ENCODE measurements around the gene C5orf15.
"Not testable (repeated sequence)": the region's sequence is repeated elsewhere in the genome, so short reads cannot be mapped to it uniquely, and the experiment has no call there.

C5orf15 gene

GRCh38 chr5:133959643-133960042 is 8.8 kb downstream of the C5orf15 start:
- no peak for DNase-seq

- no peak for DNase-seq
These were observed 10.8 kb downstream of the C5orf15 start for GRCh38 chr5:133957591-133957990.

GRCh38 chr5:133957080-133957479 is 11.3 kb downstream of the C5orf15 start:
- DNase-seq, result no peak

GRCh38 chr5:133956196-133956595 is 12.2 kb downstream of the C5orf15 start:
- not testable (repeated sequence) for DNase-seq

GRCh38 chr5:133953568-133954145 is 14.8 kb downstream of the C5orf15 start:
- DNase-seq, result no peak

GRCh38 chr5:133952729-133953567 is 15.5 kb downstream of the C5orf15 start:
- DNase-seq, result no peak

GRCh38 chr5:133950821-133951612 is 17.4 kb downstream of the C5orf15 start:
- no peak for DNase-seq

GRCh38 chr5:133948721-133949120 is 19.7 kb downstream of the C5orf15 start:
- no peak for DNase-seq

- no peak for DNase-seq
These were observed 21.0 kb downstream of the C5orf15 start for GRCh38 chr5:133947431-133947841.

GRCh38 chr5:133945568-133945967 is 22.9 kb downstream of the C5orf15 start:
- no peak for DNase-seq

- no peak for DNase-seq
These were observed 23.9 kb downstream of the C5orf15 start for GRCh38 chr5:133944263-133945185.

- no peak for DNase-seq
These were observed 25.0 kb downstream of the C5orf15 start for GRCh38 chr5:133943475-133943817.

- no peak for DNase-seq
These were observed 25.6 kb downstream of the C5orf15 start for GRCh38 chr5:133942614-133943474.

GRCh38 chr5:133941456-133942196 is 26.8 kb downstream of the C5orf15 start:
- DNase-seq, result no peak

GRCh38 chr5:133939668-133940067 is 28.8 kb downstream of the C5orf15 start:
- no peak for DNase-seq

- DNase-seq, result no peak
These were observed 29.5 kb downstream of the C5orf15 start for GRCh38 chr5:133938929-133939328.

- DNase-seq, result no peak
These were observed 30.2 kb downstream of the C5orf15 start for GRCh38 chr5:133938039-133938821.

- DNase-seq, result not testable (repeated sequence)
These were observed 30.8 kb downstream of the C5orf15 start for GRCh38 chr5:133937628-133938027.

- DNase-seq, result no peak
These were observed 31.8 kb downstream of the C5orf15 start for GRCh38 chr5:133936651-133937015.

Data from GF-D8 (cell line).